HG03442 (cell line): ENCODE results near the gene EPN1.

Experiments
- ATAC-seq: cut with Tn5 transposase; IDR thresholded peaks from one replicate; pipeline ENCODE4 v1.9.1; 2021; ENCODE audit warnings: mild to moderate bottlenecking, moderate library complexity; ENCODE audit not compliant: unreplicated experiment

Gene EPN1

GRCh38 chr19:55674841-55675660 is at the start of gene EPN1:
Gene EPN1, plus strand, starts transcription at chr19:55675226. Its CDS starts 3,402 bp downstream, at chr19:55678628.
- peak; percentile 65 for ATAC-seq

- ATAC-seq, result no peak
Observed at GRCh38 chr19:55626350-55626749, 48.7 kb upstream of the EPN1 start.

DNA sequence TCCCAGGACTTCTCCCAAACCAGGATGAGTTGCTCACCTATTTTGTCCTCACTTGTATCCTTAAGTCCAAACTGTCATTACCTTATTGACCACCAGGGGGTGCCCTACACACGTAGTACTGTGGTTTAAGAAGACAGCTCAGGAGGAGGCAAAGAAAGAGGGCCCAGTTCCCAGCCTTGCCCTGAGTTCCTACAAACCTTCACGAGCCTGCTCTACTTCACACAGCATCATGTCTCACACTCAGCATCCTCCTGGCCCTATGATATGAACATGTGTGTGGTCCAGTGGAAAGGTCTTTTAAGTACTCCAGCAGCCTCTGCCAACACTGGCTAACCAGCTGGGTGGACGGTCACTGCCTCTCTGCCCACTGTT is 42.6 kb upstream of the EPN1 start:
- ATAC-seq, result no peak

- no peak for ATAC-seq
Observed at GRCh38 chr19:55633861-55634260, 41.2 kb upstream of the EPN1 start.

- no peak for ATAC-seq
Observed at GRCh38 chr19:55635334-55635717, 39.7 kb upstream of the EPN1 start.

GRCh38 chr19:55635856-55636440 is 39.1 kb upstream of the EPN1 start:
- ATAC-seq, result no peak

DNA sequence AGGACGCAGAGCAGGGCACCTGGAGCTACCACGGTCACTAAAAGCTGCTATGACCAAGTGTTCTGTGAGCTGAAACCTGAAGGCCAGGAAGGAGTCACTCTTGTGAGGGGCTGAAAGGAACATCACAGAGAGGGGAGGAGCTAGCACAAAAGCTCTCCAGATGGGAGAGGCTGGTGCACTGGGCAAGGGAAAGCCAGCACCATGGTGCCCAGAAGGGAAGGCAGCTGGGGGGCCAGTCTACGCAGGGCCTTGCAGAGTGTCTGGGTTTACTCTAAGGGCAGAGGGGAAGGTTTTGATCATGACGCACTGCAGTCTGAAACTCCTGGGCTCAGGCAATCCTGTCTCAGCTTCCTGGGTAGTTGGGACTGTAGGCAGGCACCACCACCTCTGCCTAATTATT is 38.3 kb upstream of the EPN1 start:
- no peak for ATAC-seq

DNA sequence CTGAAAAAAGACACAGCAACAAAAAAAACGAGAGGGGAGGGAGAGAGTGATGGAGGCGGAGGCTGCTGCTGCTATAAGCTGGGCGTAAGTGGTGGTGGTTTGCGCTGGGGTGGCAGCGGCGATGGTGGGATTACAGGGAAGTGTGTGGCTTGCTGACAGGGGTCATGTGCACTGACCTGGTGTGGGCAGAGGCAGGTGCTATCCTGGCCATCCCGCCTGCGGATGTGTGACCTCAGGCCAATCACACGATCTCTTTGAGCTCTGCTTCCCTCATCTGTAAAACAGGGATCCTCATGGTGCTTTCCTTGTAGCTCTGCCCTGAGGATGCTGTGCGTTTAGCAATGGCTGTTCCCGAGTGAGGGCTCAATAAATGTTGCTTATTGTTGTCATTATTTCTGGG is 37.5 kb upstream of the EPN1 start:
- ATAC-seq, result no peak

- ATAC-seq, result no peak
Observed at GRCh38 chr19:55638864-55639359, 36.1 kb upstream of the EPN1 start.

DNA sequence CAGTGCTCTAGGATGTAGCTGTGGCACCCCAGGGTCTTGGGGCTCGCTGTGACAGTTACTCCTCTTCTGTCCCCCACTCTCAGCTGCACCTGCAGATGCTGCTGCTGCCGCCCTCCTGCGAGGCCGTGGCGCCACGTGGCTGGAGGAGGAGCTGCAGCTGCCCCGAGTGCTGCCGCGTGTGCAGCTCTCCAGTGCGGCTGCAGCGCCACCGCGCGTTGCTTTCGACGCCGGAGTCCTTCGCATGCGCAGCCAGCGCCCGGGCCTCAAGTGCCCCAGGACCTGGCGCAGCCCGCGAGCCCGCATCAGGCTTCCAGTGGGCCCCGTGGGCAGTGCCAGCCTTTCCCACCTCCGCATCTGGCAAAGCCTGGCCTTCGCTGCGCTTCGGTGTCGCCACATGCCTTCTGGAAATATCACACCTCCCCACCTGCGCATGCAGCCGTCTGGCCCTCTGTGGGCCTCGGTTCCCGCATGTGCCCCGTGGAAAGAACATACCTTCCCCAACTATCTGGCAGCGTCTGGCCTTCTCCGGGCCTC is 34.9 kb upstream of the EPN1 start:
- peak; percentile 6 for ATAC-seq

- peak; percentile 29 for ATAC-seq
Observed at GRCh38 chr19:55640577-55641425, 34.2 kb upstream of the EPN1 start, which contains the start of gene ZNF580. Gene ZNF580, plus strand, starts transcription at chr19:55641002. Its CDS starts 1,507 bp downstream, at chr19:55642509.

DNA sequence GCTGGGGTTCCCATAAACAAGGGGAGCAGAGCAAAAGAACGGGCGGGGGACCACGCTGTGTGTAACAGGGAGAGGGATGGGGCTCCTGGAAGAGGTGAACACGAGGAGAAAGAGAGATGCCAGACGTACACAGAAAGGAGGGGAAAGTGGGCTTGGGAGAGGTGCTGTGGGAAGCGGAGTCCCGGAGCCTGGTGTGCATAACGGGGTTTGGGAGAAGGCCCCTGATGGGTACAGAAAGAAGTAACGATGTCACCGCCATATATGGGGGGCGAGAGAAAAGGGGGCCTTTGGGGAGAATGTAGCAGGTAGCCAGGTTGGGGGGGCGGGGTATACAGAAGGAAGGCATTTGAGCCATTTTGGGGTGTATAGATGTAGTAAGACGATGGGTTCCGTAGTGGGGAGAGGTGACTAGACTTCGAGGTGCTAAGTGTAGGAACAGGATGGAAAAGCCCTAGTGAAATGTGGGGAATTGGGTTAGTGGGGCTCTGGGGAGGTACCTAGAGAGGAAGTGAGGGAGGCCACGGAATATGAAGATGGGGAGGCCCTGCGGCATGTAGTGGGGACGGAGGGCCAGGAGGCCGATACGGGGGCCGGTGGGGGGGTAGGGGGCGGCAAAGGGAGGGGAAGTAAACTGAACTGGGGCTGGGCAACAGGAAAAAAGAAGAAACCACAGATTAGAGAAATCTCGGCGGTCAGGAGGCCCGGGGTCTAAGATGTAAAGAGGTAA is 33.4 kb upstream of the EPN1 start:
- no peak for ATAC-seq

DNA sequence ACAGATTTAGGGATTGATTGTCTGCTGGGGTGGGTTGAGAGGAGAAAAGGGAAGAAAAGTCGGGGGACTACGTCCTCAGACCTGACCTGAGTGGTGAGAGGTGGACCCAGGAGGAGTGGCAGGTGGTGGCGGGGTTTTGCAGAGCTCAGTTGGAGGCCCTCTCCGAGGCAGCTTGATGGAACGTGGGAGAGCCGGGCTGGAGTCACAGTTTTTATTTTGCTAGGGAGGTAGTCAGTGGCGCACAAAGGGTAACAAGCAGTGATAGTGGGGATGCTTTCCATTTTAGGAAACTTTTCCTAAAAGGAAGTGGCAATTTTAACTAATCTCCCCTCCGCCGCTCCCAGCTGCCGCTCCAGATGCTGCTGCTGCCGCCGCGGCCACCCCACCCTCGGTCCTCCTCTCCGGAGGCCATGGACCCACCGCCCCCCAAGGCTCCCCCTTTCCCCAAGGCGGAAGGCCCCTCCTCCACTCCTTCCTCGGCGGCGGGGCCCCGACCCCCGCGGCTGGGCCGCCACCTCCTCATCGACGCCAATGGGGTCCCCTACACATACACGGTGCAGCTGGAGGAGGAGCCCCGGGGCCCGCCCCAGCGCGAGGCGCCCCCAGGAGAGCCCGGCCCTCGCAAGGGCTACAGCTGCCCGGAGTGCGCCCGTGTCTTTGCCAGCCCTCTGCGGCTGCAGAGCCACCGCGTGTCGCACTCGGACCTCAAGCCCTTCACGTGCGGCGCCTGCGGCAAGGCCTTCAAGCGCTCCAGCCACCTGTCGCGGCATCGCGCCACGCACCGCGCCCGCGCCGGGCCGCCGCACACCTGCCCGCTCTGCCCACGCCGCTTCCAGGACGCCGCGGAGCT is 32.6 kb upstream of the EPN1 start:
- no peak for ATAC-seq

GRCh38 chr19:55643003-55643886 is 31.8 kb upstream of the EPN1 start, which contains the start of gene ZNF581:
Gene ZNF581, plus strand, starts transcription at chr19:55643649. Its CDS starts 923 bp downstream, at chr19:55644572.
- no peak for ATAC-seq

- no peak for ATAC-seq
Observed at GRCh38 chr19:55643887-55644176, 31.2 kb upstream of the EPN1 start.

DNA sequence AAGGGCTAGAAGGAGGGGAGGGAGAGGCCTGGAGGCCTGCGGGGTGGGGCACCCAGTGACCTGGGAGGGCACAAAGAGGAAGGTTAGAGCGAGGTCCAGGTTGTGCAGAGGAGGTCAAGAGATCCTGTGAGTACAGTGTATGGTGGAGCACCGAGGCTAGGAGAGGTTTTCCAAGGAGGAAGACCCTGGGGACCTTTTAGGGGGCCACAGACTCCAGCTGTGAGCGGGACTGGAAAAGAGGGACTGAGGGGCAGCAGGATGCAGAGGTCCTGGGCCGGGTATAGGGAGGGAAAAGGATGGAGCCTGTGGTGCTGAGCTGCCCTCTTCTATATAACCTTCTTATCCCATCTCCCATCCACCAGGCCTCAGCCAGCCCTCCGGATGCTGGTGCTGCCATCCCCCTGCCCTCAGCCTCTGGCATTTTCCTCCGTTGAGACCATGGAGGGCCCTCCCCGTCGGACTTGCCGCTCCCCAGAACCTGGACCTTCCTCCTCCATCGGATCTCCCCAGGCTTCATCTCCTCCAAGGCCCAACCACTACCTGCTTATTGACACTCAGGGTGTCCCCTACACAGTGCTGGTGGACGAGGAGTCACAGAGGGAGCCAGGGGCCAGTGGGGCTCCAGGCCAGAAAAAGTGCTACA is 30.7 kb upstream of the EPN1 start:
- no peak for ATAC-seq

DNA sequence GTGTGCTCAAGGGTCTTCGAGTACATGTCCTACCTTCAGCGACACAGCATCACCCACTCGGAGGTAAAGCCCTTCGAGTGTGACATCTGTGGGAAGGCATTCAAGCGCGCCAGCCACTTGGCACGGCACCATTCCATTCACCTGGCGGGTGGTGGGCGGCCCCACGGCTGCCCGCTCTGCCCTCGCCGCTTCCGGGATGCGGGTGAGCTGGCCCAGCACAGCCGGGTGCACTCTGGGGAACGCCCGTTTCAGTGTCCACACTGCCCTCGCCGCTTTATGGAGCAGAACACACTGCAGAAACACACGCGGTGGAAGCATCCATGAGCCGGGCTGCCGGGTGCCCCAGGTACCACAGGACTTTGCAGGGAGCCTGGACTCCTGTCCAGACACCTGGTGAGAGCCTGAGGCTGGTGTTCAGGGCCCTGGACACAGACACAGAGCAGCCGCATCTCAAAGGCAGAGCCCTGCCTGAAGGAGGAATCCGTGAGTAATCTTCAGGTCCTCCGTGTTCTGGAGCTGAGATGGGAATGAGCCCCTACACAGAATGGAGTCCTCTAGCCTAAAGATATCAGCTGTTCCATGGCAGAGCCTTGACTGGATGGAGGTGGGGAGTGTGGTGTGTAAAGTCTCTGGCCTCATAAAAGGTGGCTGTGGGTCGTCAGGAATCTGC is 30.0 kb upstream of the EPN1 start:
- ATAC-seq, result no peak

- ATAC-seq, result no peak
Observed at GRCh38 chr19:55645512-55645881, 29.5 kb upstream of the EPN1 start.
